ENCODE results near the gene GPATCH1.
A peak's percentile ranks its signal among the peaks of the same experiment; 100 is the strongest.
"Not testable (repeated sequence)": the region's sequence is repeated elsewhere in the genome, so short reads cannot be mapped to it uniquely, and the experiment has no call there.

Gene GPATCH1

GRCh38 chr19:33080761-33081681, at the start of gene GPATCH1:
GPATCH1 (plus strand) TSS chr19:33081181; CDS start chr19:33081194, 13 bp downstream.
- Mint-ChIP-seq H3K4me1 (peaks cover 15% of the 10 kb centered on the region), H3K27me3 (ENCODE audit: low read depth, poor library complexity) (peaks cover 8% of the 10 kb centered on the region), H3K36me3 (ENCODE audit: low read depth) (no peaks in the 10 kb centered on the region), H3K9me3 (no peaks in the 10 kb centered on the region), H3K27ac (peak within 1 kb of the TSS; percentile 44), H3K4me3 (peak within 1 kb of the TSS; percentile 93)
- no peak for TF ChIP-seq CTCF (IDR thresholded peaks at IDR 0.05)
- peak; percentile 95 for DNase-seq

DNA sequence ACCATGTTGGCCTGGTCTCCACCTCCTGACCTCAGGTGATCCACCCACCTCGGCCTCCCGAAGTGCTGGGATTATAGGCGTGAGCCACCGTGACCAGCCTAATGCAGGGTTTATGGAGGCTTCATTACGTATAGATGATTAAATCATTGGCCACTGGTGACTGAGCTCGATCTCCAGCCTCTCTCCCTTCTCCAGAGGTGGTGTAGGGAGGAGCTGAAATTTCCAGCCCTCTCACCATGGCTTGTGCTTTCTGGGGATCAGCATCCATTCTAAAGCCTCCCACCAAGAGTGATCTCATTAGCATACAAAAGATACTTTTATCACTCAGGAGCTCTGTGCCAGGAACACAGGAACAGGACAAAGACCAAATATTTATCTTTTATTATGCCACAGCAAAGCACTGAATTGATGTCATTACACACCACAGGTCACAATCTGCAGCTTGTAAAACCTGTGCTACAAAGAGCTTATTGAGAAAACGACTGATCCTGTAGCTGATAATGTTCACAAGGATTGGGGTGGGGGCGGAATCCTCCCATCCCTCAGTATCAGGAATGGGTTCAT, 48.7 kb upstream of the GPATCH1 start:
- no peak for TF ChIP-seq CTCF (IDR thresholded peaks at IDR 0.05)
- Mint-ChIP-seq H3K4me3 (no peak overlapping the region), H3K27me3 (ENCODE audit: low read depth, poor library complexity) (no peaks in the 10 kb centered on the region), H3K36me3 (ENCODE audit: low read depth) (peaks cover 17% of the 10 kb centered on the region), H3K4me1 (peaks cover 2% of the 10 kb centered on the region), H3K27ac (no peak overlapping the region), H3K9me3 (peaks cover 35% of the 10 kb centered on the region)
- DNase-seq = no peak

DNA sequence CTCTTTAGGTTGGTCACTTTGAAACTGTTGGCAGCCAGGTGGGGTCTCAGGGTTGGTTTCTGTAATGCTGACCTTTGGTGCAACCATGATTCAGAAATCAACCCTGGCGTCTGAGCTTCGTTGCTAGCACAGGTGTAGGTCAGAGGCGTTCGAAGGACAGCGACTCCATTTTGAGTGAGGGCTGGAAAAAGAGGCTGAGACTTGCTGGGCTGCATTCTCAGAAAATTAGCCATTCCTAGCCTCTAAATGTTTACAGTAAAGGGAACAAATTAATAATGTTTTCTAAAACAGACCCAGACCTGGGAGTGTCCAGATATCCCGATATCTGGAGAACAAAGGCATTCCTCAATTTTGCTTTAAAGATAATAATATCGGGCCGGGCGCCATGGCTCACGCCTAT, 45.5 kb upstream of the GPATCH1 start:
- Mint-ChIP-seq H3K4me3 (no peak overlapping the region), H3K27ac (no peak overlapping the region), H3K9me3 (peaks cover 14% of the 10 kb centered on the region), H3K4me1 (peaks cover 9% of the 10 kb centered on the region), H3K27me3 (ENCODE audit: low read depth, poor library complexity) (peaks cover 5% of the 10 kb centered on the region), H3K36me3 (ENCODE audit: low read depth) (peaks cover 24% of the 10 kb centered on the region)
- no peak for TF ChIP-seq CTCF (IDR thresholded peaks at IDR 0.05)
- no peak for DNase-seq

- not testable (repeated sequence) for H3K9me3 Mint-ChIP-seq; H3K27me3 Mint-ChIP-seq (ENCODE audit: low read depth, poor library complexity); H3K4me3 Mint-ChIP-seq; DNase-seq; H3K27ac Mint-ChIP-seq
- Mint-ChIP-seq H3K4me1 (peaks cover 18% of the 10 kb centered on the region), H3K36me3 (ENCODE audit: low read depth) (peaks cover 20% of the 10 kb centered on the region)
Measured at GRCh38 chr19:33036370-33037167, 44.4 kb upstream of the GPATCH1 start.

- H3K4me3 Mint-ChIP-seq, H3K9me3 Mint-ChIP-seq: not testable (repeated sequence)
Measured at GRCh38 chr19:33037168-33038025, 43.6 kb upstream of the GPATCH1 start.

GRCh38 chr19:33039108-33039599, 41.8 kb upstream of the GPATCH1 start:
- DNase-seq = no peak
- no peak for TF ChIP-seq CTCF (IDR thresholded peaks at IDR 0.05)
- Mint-ChIP-seq H3K9me3 (peaks cover 8% of the 10 kb centered on the region), H3K36me3 (ENCODE audit: low read depth) (peaks cover 15% of the 10 kb centered on the region), H3K4me1 (peaks cover 20% of the 10 kb centered on the region), H3K27me3 (ENCODE audit: low read depth, poor library complexity) (peaks cover 5% of the 10 kb centered on the region), H3K4me3 (no peak overlapping the region), H3K27ac (peak overlapping the region; percentile 69)

More at GRCh38 chr19:33037168-33038025, 43.6 kb upstream of the GPATCH1 start:
- H3K4me1 Mint-ChIP-seq = peaks cover 20% of the 10 kb centered on the region
- peaks cover 20% of the 10 kb centered on the region for H3K36me3 Mint-ChIP-seq (ENCODE audit: low read depth)
- H3K27me3 Mint-ChIP-seq (ENCODE audit: low read depth, poor library complexity); DNase-seq: not testable (repeated sequence)
- peak overlapping the region; percentile 94 for H3K27ac Mint-ChIP-seq
